DND-41 (cell line): ENCODE data around the gene NINJ1.

Source experiments
- CTCF ChIP-seq: IDR thresholded peaks from 2 replicates; pipeline ENCODE4 v1.5.1; 2012; ENCODE audit warnings: borderline replicate concordance, low read length, moderate library complexity, mild to moderate bottlenecking; ENCODE audit not compliant: poor library complexity, severe bottlenecking; ENCODE audit errors: extremely low read depth
- EZH2 ChIP-seq: IDR thresholded peaks from 3 replicates; pipeline ENCODE4 v1.6.1; 2012; ENCODE audit warnings: borderline replicate concordance, low read depth, mild to moderate bottlenecking, moderate library complexity, low read length, inconsistent platforms; ENCODE audit not compliant: severe bottlenecking

GRCh38 chr9:93183131-93183662, 49.1 kb upstream of the NINJ1 start:
- no peak for TF ChIP-seq EZH2
- no peak for TF ChIP-seq CTCF
